GM21576 (cell line): ENCODE data around the gene CDK5RAP3.
"Not testable (repeated sequence)": the region's sequence is repeated elsewhere in the genome, so short reads cannot be mapped to it uniquely, and the experiment has no call there.

Experiments used
- ATAC-seq: cut with Tn5 transposase; IDR thresholded peaks from one replicate; pipeline ENCODE4 v1.9.1; 2021; ENCODE audit warnings: mild to moderate bottlenecking, moderate library complexity; ENCODE audit not compliant: unreplicated experiment

The CDK5RAP3 gene

GRCh38 chr17:47996201-47996600 lies 25.3 kb downstream of the CDK5RAP3 start:
- ATAC-seq: no peak

DNA sequence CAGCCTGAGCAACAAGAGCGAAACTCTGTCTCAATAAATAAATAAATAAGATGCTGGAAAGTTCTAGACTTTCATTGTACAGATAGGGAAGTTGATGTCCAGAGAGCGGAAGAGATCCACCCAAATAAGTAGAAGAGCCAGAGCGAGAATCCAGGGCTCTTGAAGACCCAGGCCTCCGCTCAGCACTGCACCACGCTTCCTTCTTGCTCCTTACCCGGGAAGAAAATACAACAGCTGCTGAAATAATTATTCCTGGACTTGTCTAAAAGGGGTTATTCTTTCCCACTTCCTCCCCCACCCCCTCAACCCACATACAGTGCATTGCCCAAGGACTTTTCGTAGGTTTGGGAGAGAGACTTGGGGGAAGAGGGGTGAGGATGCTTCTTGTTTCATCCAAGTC lies 26.7 kb downstream of the CDK5RAP3 start:
- ATAC-seq: no peak

GRCh38 chr17:47998044-47998443 lies 27.1 kb downstream of the CDK5RAP3 start:
- ATAC-seq: no peak

GRCh38 chr17:47999582-47999981 lies 28.7 kb downstream of the CDK5RAP3 start:
- no peak for ATAC-seq

DNA sequence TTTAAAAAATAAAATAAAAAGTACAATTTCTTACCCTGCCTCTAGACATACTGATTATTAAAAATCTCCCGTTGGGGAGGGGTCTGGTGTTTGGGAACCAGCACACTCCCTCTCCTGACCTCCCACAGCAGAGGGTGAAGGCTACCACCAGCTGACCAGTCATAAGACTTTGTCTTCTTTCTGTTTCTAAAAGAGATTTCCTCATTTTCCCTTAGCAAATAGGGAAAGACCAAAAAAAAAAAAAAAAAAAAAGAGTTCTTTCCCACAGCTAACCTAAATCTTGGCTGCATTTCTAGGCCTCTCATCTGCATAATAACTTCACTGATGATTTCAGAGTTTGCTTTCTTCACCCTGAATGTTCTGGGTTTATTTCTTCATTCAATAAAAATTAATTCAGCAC lies 30.3 kb downstream of the CDK5RAP3 start:
- no peak for ATAC-seq

- not testable (repeated sequence) for ATAC-seq
Observed at GRCh38 chr17:48001657-48002056, 30.7 kb downstream of the CDK5RAP3 start.

GRCh38 chr17:48002266-48002915 lies 31.5 kb downstream of the CDK5RAP3 start:
- no peak for ATAC-seq

DNA sequence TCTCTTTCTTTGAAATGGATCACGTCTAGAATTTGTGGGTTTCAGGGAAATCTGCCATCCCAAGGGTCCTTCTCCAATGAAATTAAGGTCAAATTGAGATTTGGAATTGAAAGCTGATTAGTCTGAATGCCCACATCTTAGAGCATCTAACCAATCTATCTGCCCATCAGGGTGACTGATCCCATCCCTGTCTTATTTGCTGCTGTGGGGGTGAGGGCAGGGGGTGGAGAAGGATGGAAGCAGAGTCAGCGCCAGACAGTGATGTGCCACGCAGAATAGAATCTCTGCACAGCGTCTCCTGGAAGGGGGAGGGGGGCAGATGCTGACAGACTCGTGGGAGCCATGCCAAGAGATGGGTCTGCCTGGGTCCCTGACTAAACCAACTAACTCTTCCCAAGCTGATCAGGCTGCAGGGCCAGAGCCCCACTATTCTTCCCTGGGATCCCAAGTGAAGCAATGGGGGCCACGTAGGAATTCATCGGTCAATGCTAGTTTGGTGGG lies 32.1 kb downstream of the CDK5RAP3 start:
- no peak for ATAC-seq

GRCh38 chr17:48003417-48004151 lies 32.7 kb downstream of the CDK5RAP3 start:
- no peak for ATAC-seq

DNA sequence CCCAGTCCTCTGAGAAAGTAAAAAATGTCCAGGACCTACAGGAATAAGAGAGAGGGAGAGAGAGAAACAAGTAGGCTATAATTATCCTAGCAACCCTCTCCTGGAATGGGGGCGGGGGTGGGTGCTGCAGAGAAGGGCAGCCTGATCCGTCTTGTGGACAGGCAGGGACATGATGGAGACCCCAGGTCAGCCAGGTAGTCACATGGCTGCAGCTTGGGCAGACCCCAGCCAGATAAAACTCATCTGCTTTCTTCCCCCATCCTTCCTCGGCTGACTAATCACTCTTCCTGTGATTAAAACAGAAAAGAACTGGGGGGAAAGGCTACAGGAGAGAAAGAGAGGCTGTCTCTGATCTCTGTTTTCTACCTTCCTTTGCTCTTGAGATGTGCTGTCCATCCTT lies 34.1 kb downstream of the CDK5RAP3 start:
- no peak for ATAC-seq

DNA sequence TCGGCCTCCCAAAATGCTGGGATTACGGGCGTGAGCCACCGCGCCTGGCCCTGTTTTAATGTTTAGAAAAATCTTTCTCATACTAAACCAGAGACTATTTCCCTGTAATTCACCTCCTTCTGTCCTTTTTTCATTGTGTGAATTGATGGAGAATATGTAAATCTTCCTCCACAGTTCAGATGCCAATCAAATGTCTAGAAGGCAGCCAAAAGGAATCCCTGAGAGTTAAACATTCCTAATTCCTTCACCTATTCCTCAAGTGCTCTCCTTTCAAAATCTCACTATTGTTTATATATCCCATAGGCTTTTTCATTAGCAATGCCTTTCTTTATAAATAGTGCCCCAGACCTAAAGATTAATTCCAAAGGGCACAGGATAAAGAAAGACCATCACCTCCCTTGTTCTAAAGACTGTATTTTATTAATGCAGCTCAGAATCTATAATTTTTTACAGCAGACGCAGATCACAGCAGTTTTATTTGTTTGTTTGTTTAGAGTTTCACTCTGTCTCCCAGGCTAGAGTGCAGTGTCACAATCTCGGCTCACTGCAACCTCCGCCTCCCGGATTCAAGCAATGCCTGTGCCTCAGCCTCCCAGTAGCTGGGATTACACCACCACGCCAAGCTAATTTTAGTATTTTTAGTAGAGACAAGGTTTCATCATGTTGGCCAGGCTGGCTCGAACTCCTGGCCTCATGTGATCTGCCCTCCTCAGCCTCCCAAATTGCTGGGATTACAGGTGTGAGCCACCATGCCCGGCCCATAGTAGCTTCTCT lies 36.2 kb downstream of the CDK5RAP3 start:
- no peak for ATAC-seq

GRCh38 chr17:48010193-48010592 lies 39.3 kb downstream of the CDK5RAP3 start:
- no peak for ATAC-seq

GRCh38 chr17:48011405-48012150 lies 40.7 kb downstream of the CDK5RAP3 start:
- no peak for ATAC-seq

DNA sequence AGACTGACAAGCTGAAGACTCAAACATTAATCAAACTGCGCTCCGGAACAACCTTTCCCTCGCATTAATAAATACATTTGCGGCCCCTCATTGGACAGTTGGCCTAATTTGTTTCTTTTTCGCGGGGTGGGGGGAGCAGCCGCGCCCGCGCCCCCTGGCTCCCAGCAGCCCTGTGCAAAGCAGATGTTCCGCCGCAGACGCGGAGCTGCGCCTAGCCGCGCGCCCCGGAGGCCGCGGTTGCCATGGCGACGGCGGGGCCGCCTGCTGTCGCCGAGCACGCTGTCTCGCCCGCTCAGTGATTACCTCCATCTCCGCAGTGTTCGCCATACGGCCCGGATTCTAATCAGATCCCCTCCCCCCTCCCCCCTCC lies 41.2 kb downstream of the CDK5RAP3 start:
- no peak for ATAC-seq

DNA sequence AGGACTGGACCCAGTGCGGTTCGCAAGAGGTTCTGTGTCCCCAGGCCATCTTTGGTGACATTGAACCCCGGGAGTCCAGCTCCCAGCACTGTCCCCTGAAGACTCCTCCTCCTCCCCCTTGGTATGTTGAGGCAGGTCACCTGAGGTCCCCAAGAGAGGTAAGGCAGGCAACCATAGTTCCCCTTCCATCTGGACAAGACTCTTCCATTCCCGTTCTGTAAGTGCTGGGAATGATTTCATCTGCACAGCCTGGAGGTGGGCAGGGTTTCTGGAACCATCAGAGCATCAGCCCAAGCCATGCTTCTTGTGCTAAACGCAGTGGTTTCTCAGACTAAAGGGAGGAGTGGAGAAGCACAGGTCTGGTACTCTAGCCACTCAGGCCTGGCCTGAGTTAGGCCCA lies 41.7 kb downstream of the CDK5RAP3 start:
- no peak for ATAC-seq

DNA sequence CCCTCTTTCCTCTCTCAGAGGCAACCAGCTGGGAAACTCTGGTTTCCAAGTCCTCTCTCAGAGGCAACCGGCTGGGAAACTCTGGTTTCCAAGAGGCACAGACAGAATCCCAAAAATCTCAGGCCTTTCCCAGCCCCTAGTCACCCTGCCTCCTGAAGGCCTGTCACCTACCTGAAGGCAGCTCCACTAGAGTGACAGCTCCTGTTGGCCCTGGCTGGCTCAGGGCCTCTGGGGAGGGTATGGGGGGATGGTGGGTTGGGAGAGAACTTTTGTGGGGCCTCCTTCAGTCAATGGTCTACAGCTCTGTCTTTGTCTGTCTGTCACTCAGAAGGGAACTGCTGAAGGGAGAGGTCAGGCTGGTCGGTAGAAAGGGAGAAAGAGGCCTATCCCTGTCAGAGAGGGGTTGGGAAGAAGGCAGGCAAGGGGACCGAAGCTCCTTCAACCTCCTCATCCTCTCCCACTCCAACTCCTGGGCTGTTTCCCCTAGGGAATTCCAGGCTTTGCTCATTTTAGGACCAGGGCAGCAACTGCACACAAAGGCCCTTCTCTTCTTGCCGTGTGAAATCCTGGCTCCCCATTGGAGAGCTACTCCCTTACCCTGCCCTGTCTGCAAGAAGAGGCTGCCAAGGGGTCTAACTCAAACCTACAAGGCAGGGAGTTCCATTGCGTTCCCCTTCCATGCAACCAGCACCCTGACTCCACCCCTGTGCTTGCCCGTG lies 43.1 kb downstream of the CDK5RAP3 start:
- ATAC-seq: no peak

DNA sequence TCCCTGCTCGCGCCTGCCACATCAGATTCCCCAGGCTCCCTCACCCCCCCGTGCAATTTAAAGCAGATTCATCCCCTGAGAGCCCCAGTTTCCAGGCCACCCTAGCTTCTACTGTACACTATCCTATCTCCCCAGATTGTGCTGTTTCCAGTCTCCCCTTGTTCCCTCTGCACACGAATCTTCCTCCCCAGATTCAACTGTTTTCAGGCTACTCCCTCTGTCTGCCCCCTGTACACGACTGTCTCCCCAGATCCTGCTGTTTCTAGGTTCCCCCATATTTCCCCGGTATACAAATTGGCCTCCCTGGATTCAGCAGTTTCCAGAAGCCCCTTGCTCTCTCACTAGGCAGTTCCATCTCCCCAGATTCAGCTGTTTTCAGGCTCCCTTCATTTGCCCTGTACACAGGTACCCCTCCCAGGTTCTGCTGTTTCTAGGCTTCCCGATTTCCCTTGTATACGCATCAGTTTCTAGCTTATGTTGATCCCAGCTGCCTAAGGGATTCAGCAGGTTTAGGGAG lies 43.7 kb downstream of the CDK5RAP3 start:
- ATAC-seq: no peak

- no peak for ATAC-seq
Observed at GRCh38 chr17:48016112-48016511, 45.2 kb downstream of the CDK5RAP3 start.

DNA sequence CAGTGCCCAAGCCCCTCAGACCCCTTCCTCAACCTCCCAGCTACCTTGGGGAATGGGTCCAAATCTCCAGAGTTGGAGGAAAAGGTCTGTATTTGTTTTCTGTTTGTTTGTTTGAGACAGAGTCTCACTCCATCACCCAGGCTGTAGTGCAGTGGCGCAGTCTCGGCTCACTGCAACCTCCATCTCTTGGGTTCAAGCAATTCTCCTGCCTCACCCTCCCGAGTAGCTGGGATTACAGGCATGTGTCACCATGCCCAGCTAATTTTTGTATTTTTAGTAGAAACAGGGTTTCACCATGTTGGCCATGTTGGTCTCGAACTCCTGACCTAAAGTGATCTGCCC lies 46.9 kb downstream of the CDK5RAP3 start:
- not testable (repeated sequence) for ATAC-seq

- no peak for ATAC-seq
Observed at GRCh38 chr17:48021934-48022333, 51.0 kb downstream of the CDK5RAP3 start.
